ENCODE results near the gene PRKAG2. TPM values are rescaled to one million over a fixed set of nuclear protein-coding genes. Genes with fewer than 3 reads are reported as not detected.

The PRKAG2 gene
- total and polyA plus RNA-seq, 9 donors = 9.3 to 37.7 (median 22.6) TPM

DNA sequence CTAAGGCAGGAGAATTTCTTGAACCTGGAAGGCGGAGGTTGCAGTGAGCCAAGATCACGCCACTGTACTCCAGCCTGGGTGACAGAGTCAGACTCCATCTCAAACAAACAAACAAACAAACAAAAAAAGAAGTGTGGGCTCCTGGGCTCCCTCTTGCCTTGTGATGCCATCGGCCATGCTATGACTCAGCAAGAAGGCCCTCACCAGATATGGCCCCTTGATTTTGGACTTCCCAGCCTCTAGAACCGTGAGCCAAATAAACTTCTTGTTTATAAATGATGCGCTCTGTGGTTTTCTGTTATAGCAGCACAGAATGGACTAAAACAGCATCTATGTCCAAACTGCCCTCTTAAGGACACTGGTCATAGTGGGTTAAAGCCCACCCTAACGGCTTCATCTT lies 327.3 kb downstream of the PRKAG2 start:
- intact Hi-C loops (cut with DNase I) = no loop called here
- Histone ChIP-seq H3K27ac (no peak overlapping the region), H3K27me3 (no peaks in the 10 kb centered on the region), H3K4me3 (no peak overlapping the region), H3K9me3 (no peaks in the 10 kb centered on the region), H3K4me1 (ENCODE audit: insufficient read depth) (no peaks in the 10 kb centered on the region), H3K36me3 (no peaks in the 10 kb centered on the region)
- DNase-seq = no peak
- no peak for TF ChIP-seq POLR2A (IDR thresholded peaks at IDR 0.05)
- no peak for TF ChIP-seq EP300 (IDR thresholded peaks at IDR 0.05)
- TF ChIP-seq CTCF (IDR thresholded peaks at IDR 0.05) = no peak
- 90 to 95% (median 94%) methylated on average over 6 of the region's 6 CpGs for WGBS, 3 donors

GRCh38 chr7:151549083-151549482 lies 327.8 kb downstream of the PRKAG2 start:
- Histone ChIP-seq H3K9me3 (no peaks in the 10 kb centered on the region), H3K27me3 (no peaks in the 10 kb centered on the region), H3K27ac (no peak overlapping the region), H3K36me3 (no peaks in the 10 kb centered on the region), H3K4me1 (ENCODE audit: insufficient read depth) (no peaks in the 10 kb centered on the region), H3K4me3 (no peak overlapping the region)
- TF ChIP-seq POLR2A (IDR thresholded peaks at IDR 0.05) = no peak
- no peak for TF ChIP-seq EP300 (IDR thresholded peaks at IDR 0.05)
- no peak for TF ChIP-seq CTCF (IDR thresholded peaks at IDR 0.05)
- no peak for DNase-seq
- 96 to 97% (median 97%) methylated on average over 7 of the region's 7 CpGs for WGBS, 3 donors
- intact Hi-C loops (cut with DNase I) = no loop called here

DNA sequence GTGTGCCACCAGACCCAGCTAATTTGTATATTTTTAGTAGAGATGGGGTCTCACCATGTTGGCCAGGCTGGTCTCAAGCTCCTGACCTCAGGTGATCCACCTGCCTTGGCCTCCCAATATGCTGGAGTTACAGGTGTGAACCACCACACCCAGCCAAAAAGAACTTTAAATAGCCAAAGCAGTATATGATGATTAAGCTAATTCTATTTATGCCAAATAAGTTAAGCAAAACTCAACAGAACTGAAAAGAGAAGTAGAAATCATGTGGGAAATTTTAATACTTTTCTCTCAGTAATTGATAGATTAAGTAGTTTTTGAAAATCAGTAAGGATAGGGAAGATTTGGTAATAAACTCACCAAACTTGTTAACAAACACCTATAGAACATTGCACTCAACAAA lies 332.7 kb downstream of the PRKAG2 start:
- no peak for DNase-seq
- Histone ChIP-seq H3K27ac (no peak overlapping the region), H3K4me1 (ENCODE audit: insufficient read depth) (peaks cover 2% of the 10 kb centered on the region), H3K9me3 (no peaks in the 10 kb centered on the region), H3K27me3 (no peaks in the 10 kb centered on the region), H3K36me3 (no peaks in the 10 kb centered on the region), H3K4me3 (no peak overlapping the region)
- intact Hi-C loops (cut with DNase I) = no loop called here
- TF ChIP-seq POLR2A (IDR thresholded peaks at IDR 0.05) (no peak), CTCF (IDR thresholded peaks at IDR 0.05) (no peak), EP300 (IDR thresholded peaks at IDR 0.05) (no peak)

- Histone ChIP-seq H3K4me3 (no peak overlapping the region), H3K4me1 (ENCODE audit: insufficient read depth) (peaks cover 4% of the 10 kb centered on the region), H3K36me3 (no peaks in the 10 kb centered on the region), H3K27ac (no peak overlapping the region), H3K27me3 (no peaks in the 10 kb centered on the region), H3K9me3 (no peaks in the 10 kb centered on the region)
- no peak for DNase-seq
- intact Hi-C loops (cut with DNase I) = no loop called here
- TF ChIP-seq CTCF (IDR thresholded peaks at IDR 0.05) = no peak
- TF ChIP-seq EP300 (IDR thresholded peaks at IDR 0.05) = no peak
- 86 to 92% (median 89%) methylated on average over 6 of the region's 6 CpGs for WGBS, 3 donors
These were observed 334.2 kb downstream of the PRKAG2 start for GRCh38 chr7:151542606-151543130.
